MM.1S (cell line): ENCODE measurements around the gene RASGRF2.

Experiments used
- DNase-seq: peaks from one replicate; pipeline ENCODE4 v3.0.0-alpha.2; 2015
- H2AFZ ChIP-seq: fragments of 300-600 bp; sonication (generic); 2 replicates; pipeline ENCODE4 v1.6.0; 2016; ENCODE audit warnings: antibody characterized with exemption, low read length
- H3F3A ChIP-seq: fragments of 300-600 bp; sonication (generic); 2 replicates; pipeline ENCODE4 v1.6.1; 2016; ENCODE audit warnings: mild to moderate bottlenecking, antibody characterized with exemption, low read length, moderate library complexity, mixed read lengths; ENCODE audit not compliant: insufficient read depth
- H3K27ac ChIP-seq: fragments of 300-600 bp; sonication (generic); 2 replicates; pipeline ENCODE4 v1.5.1; 2016; ENCODE audit warnings: mild to moderate bottlenecking, low read length
- H3K27me3 ChIP-seq: fragments of 300-600 bp; sonication (generic); replicated peaks from 2 replicates; pipeline ENCODE4 v1.6.0; 2016; ENCODE audit warnings: low read length; ENCODE audit not compliant: insufficient read depth
- H3K36me3 ChIP-seq: fragments of 300-600 bp; sonication (generic); replicated peaks from 2 replicates; pipeline ENCODE4 v1.6.1; 2016; ENCODE audit warnings: mild to moderate bottlenecking, low read length, mixed read lengths; ENCODE audit not compliant: insufficient read depth
- H3K4me1 ChIP-seq: fragments of 300-600 bp; sonication (generic); 2 replicates; pipeline ENCODE4 v1.6.1; 2016; ENCODE audit warnings: low read length, mixed read lengths
- H3K4me2 ChIP-seq: fragments of 300-600 bp; sonication (generic); 2 replicates; pipeline ENCODE4 v1.6.0; 2016; ENCODE audit warnings: low read depth, low read length
- H3K4me3 ChIP-seq: fragments of 300-600 bp; sonication (generic); 2 replicates; pipeline ENCODE4 v1.5.1; 2016; ENCODE audit warnings: low read length, mixed read lengths
- H3K79me2 ChIP-seq: fragments of 300-600 bp; sonication (generic); 2 replicates; pipeline ENCODE4 v1.6.1; 2016; ENCODE audit warnings: mixed run types, low read length, mixed read lengths
- H3K9ac ChIP-seq: fragments of 300-600 bp; sonication (generic); 2 replicates; pipeline ENCODE4 v1.6.1; 2016; ENCODE audit warnings: low read length, mixed read lengths
- H3K9me2 ChIP-seq: fragments of 300-600 bp; sonication (generic); replicated peaks from 2 replicates; pipeline ENCODE4 v1.6.1; 2016; ENCODE audit warnings: mild to moderate bottlenecking, low read length, mixed read lengths; ENCODE audit not compliant: insufficient read depth
- H3K9me3 ChIP-seq: fragments of 300-600 bp; sonication (generic); replicated peaks from 2 replicates; pipeline ENCODE4 v1.6.1; 2016; ENCODE audit warnings: mild to moderate bottlenecking, low read length, mixed read lengths; ENCODE audit not compliant: insufficient read depth
- H4K20me1 ChIP-seq: fragments of 300-600 bp; sonication (generic); 2 replicates; pipeline ENCODE4 v1.6.1; 2016; ENCODE audit warnings: mild to moderate bottlenecking, low read length, moderate library complexity, mixed read lengths; ENCODE audit not compliant: insufficient read depth
- EZH2 ChIP-seq: fragments of 300-600 bp; sonication (generic); optimal IDR thresholded peaks from 2 replicates; pipeline ENCODE3; 2017; ENCODE audit warnings: low read depth, mild to moderate bottlenecking, antibody characterized with exemption, low read length, mixed read lengths
- EZH2phosphoT487 ChIP-seq: fragments of 300-600 bp; sonication (generic); IDR thresholded peaks from 2 replicates; pipeline ENCODE4 v1.6.1; 2018; ENCODE audit warnings: antibody characterized with exemption, low read length
- TF ChIP-seq, protein P1 (sequence below): fragments of 300-600 bp; sonication (generic); IDR thresholded peaks from 2 replicates; pipeline ENCODE4 v1.5.1; 2016; ENCODE audit warnings: antibody characterized with exemption, low read length, mixed read lengths

The RASGRF2 gene

DNA sequence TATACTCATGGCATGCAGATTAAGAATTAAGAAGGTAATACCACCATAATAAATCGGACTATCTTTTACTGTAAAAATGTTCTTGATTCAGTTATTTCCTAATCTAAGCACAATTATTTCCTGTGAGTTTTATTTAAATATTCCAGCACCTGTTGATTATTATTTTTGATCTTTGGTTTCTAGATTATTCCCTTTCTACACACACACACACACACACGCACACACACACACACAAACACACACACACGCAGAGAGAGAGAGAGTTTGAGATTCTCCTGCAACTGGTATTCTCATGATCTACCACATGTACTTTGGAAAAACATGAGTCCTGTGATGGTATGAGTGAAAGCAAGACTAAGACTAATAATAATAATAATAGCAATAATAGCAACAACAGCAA, 256.0 kb downstream of the RASGRF2 start:
- H3K9me2 ChIP-seq: no peaks in the 10 kb centered on the region
- H3K27ac ChIP-seq: no peak overlapping the region
- no peak overlapping the region for H3K4me3 ChIP-seq
- no peaks in the 10 kb centered on the region for H4K20me1 ChIP-seq
- no peaks in the 10 kb centered on the region for H3K4me1 ChIP-seq
- no peak for TF ChIP-seq EZH2
- TF ChIP-seq EZH2phosphoT487: no peak
- TF ChIP-seq, protein P1, sequence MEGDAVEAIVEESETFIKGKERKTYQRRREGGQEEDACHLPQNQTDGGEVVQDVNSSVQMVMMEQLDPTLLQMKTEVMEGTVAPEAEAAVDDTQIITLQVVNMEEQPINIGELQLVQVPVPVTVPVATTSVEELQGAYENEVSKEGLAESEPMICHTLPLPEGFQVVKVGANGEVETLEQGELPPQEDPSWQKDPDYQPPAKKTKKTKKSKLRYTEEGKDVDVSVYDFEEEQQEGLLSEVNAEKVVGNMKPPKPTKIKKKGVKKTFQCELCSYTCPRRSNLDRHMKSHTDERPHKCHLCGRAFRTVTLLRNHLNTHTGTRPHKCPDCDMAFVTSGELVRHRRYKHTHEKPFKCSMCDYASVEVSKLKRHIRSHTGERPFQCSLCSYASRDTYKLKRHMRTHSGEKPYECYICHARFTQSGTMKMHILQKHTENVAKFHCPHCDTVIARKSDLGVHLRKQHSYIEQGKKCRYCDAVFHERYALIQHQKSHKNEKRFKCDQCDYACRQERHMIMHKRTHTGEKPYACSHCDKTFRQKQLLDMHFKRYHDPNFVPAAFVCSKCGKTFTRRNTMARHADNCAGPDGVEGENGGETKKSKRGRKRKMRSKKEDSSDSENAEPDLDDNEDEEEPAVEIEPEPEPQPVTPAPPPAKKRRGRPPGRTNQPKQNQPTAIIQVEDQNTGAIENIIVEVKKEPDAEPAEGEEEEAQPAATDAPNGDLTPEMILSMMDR: no peak
- no peaks in the 10 kb centered on the region for H3K9me3 ChIP-seq
- no peaks in the 10 kb centered on the region for H3F3A ChIP-seq
- no peak for DNase-seq
- H3K79me2 ChIP-seq: no peaks in the 10 kb centered on the region
- no peaks in the 10 kb centered on the region for H3K36me3 ChIP-seq
- H3K27me3 ChIP-seq: no peaks in the 10 kb centered on the region
- H3K4me2 ChIP-seq: no peak overlapping the region
- no peak overlapping the region for H3K9ac ChIP-seq
- no peak overlapping the region for H2AFZ ChIP-seq

DNA sequence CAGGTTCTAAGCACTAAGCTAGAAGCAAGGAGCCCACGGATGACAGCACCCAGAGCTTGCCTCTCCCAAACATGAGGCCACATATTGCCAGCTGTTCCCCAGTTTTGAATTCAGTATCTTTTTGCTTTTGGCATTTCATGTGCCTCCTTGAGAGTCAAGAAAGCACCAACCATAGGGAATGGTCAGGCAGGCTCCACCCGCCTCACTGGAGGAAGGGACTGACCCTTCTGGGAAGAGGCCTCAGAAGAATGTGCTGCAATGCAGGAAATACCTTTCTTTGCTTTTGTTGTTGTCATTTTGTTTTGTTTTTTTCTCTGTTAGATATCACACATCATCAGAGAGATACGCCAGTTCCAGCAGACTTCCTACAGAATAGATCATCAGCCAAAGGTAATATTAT, 259.2 kb downstream of the RASGRF2 start:
- no peaks in the 10 kb centered on the region for H3K36me3 ChIP-seq
- H3K9me3 ChIP-seq: no peaks in the 10 kb centered on the region
- H3K9me2 ChIP-seq: no peaks in the 10 kb centered on the region
- no peak overlapping the region for H2AFZ ChIP-seq
- H3K9ac ChIP-seq: no peak overlapping the region
- H3F3A ChIP-seq: no peaks in the 10 kb centered on the region
- H3K27ac ChIP-seq: no peak overlapping the region
- no peak overlapping the region for H3K4me2 ChIP-seq
- no peak overlapping the region for H3K4me3 ChIP-seq
- H3K79me2 ChIP-seq: no peaks in the 10 kb centered on the region
- H3K27me3 ChIP-seq: no peaks in the 10 kb centered on the region
- DNase-seq: no peak
- H4K20me1 ChIP-seq: no peaks in the 10 kb centered on the region
- no peak for TF ChIP-seq EZH2phosphoT487
- TF ChIP-seq EZH2: no peak
- TF ChIP-seq, protein P1: no peak
- H3K4me1 ChIP-seq: no peaks in the 10 kb centered on the region

DNA sequence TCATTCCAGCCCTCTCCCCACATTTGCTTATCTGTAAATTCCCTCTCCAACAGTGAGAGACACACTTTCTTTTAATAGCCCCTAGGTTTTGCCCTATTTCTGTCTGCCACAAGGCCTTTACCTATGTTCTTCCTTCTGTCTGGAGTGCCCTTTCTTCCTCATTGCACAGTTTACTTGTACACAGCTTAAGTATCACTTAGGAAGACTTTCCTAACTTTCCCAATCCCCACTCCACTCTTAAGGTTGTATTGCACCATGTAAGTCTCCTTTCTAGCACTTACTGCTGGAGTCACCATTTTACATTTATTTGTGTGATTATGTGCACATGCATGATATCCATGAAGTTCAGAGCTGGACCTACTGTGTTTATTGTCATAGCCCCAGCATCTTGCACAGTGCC, 262.1 kb downstream of the RASGRF2 start:
- no peak overlapping the region for H2AFZ ChIP-seq
- no peaks in the 10 kb centered on the region for H3K9me3 ChIP-seq
- H4K20me1 ChIP-seq: no peaks in the 10 kb centered on the region
- H3K4me2 ChIP-seq: no peak overlapping the region
- DNase-seq: no peak
- H3K4me3 ChIP-seq: no peak overlapping the region
- no peaks in the 10 kb centered on the region for H3K27me3 ChIP-seq
- H3F3A ChIP-seq: no peaks in the 10 kb centered on the region
- H3K4me1 ChIP-seq: no peaks in the 10 kb centered on the region
- H3K36me3 ChIP-seq: no peaks in the 10 kb centered on the region
- no peak overlapping the region for H3K9ac ChIP-seq
- H3K9me2 ChIP-seq: no peaks in the 10 kb centered on the region
- H3K27ac ChIP-seq: no peak overlapping the region
- TF ChIP-seq EZH2: no peak
- TF ChIP-seq, protein P1: no peak
- TF ChIP-seq EZH2phosphoT487: no peak
- H3K79me2 ChIP-seq: no peaks in the 10 kb centered on the region
